HG02885 (cell line): ENCODE measurements around the gene MAPK4.
"Not testable (repeated sequence)": the region's sequence is repeated elsewhere in the genome, so short reads cannot be mapped to it uniquely, and the experiment has no call there.

ENCODE experiments used
- ATAC-seq: cut with Tn5 transposase; IDR thresholded peaks from one replicate; pipeline ENCODE4 v1.9.1; 2021; ENCODE audit warnings: mild to moderate bottlenecking; ENCODE audit not compliant: unreplicated experiment, poor library complexity

Gene MAPK4

DNA sequence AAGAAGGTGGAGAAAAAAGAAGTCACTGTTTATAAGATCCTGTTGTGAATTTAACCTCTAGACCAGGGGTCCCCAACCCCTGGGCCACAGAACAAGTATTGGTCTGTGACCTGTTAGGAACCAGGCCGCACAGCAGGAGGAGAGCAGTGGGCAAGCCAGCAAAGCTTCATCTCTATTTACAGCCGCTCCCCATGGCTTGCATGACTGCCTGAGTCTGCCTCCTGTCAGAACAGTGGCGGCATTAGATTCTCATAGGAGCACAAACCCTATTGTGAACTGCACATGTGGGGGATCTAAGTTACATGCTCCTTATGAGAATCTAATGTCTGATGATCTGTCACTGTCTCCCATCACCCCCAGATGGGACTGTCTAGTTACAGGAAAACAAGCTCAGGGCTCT lies 13.3 kb downstream of the MAPK4 start:
- ATAC-seq = not testable (repeated sequence)

DNA sequence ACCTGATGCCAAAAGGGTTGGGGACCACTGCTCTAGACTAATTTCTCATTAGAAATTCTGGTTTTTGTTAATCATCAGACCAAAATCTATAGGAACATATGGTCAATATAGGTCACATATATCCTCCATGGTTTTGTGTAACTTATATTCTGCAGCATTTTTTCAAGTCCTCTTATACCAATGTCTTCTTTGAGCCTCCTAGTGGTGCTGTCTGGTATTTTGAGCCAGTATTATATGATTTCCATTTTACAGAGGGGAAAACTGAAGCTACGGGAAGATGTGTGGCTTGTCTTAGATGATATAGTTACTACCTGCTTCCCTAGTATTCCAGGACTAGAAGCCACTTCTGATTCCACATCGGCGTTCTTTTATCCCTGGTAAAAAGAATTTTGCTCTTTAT lies 13.8 kb downstream of the MAPK4 start:
- ATAC-seq = no peak

DNA sequence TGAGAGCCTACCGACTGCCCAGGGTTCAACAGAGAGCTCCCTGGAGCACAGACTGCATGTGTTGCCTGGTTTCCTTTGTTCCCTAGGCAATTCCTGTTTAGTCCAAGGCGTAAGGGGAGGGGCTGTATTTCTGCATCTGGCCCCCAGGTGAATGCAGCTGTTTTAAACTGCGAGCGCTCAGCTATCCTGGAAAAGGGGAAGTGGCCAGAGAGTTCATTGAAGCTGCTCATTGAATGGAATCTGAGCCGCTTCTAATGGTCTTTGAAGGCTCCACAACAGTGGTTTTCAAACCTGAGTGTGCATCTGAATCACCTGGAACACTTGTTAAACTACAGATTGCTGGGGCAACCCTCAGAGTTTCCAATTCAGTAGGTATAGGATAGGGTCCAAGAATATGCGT lies 18.1 kb downstream of the MAPK4 start:
- ATAC-seq = no peak

DNA sequence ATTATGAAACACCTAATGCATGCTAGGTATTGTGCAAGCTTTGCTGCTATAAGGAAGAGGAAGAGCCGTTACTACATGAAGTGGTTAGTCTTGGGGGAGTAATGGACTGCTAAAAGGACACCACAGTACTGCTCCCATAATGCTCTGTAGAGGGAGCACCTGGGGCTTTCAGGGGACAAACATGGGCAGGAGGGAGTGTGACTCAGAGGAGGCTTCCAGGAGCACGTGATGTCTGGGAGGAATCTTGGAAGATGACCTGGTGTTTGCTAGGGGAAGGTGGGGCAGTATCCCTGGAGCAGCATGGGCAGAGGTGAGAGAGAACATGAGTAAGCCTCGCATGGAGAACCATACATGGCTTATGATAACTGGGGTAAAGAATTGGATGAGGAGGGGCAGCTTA lies 18.8 kb downstream of the MAPK4 start:
- ATAC-seq = no peak

DNA sequence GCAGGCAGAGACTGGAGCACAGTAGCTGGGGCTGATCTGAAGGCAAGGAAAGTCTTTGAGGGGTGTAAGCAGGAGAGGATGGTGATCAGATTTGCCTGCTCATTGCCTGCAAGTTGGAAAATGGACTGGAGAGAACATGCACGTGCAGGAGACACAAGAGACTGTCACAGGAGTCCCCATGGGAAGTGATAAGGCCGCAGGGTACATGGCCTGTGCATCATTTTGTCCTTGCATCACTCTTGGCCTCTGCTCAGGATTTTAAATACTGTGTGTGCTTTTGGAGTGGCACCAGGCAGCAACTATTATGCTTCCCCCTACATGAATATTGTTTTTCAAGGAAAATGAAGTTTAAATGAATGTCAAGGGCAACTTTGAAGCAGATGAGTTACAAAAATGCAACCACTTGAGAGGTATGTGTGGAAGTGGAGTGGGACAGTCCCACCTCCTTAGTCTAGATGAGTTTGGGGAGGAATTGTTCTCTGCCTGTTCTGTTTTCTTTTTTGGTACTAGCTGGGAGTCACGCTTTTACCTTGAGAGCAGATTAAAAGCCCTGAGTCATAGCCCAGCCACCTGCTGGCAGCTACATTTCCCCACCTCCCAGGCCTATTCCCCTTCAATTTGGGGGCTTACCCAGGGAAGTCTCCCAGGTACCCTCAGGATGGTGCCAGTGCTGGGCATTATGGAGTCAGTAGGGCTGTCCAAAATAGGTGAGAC lies 19.3 kb downstream of the MAPK4 start:
- no peak for ATAC-seq

DNA sequence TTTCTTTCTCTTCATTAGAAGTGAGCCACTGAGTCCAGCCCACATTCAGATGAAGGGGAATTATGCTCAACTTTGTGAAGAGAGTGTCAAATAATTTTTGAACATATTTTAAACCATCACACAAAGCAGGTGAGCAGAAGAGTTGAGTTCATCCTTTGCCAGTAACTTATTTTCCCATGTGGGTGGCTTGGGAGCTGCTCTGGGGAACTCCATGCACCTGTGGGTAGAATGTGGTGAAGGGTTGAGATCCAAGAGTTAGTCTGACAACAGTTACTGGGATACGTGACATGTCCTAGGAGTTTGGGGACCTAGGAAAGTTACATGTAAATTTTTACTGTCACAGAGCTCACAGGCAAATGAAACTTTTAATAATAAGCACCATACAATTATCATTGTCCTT lies 21.6 kb downstream of the MAPK4 start:
- ATAC-seq = no peak

DNA sequence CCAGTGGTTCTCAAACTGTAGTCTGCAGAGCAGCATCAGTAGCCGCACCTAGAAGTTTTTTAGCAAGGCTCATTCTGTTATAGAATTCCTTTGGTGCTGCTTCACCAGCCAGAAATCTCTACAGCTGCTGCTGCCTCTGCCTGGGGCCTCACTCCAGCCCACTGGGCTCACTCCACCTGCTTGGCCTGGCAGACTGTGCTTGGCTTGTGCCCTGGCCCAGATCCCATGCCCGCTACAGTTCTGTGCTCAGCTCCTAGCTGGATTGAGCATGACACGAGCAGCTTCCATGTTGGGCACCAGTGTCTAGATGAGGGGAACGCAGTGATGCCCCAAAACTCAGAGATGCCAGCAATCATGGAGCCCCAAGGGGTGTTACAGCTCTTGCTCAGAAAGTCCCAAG lies 22.6 kb downstream of the MAPK4 start:
- ATAC-seq = no peak

DNA sequence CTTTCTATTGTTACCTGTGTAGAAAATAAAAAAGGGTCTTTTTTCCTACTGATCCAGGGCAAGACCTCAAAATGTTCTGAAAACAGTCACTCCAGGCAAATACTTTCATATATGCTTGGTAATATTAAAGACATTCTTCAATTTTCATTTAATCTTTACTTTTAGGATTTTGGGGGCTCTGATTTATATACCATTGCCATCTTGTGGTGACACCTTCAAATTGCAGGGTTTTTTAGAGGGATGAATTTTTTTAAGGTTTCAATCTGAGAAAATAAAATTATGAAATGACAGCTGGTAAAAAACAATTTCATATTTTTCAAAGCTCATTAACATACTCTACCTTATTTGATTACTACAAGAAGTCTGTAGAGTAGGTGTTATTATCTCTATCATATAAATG lies 26.8 kb downstream of the MAPK4 start:
- ATAC-seq = no peak

DNA sequence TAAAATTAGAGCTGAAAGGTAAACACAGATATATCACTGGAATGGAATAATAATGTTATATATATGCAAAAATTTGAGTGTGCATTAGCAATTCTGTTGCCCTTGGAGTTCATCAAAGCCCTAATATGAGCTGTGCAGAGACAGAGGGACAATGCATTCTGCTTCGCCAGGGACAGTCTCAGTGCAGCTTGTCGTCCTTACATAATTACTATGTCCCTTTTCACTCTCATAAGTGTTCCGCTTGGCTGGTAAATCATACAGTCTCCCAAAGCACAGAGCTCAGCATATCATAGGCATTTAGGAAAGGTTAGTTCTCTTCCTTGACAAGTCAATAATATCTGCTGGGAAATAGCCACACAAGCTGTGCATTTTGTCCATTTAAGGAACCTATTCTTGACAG lies 30.7 kb downstream of the MAPK4 start:
- no peak for ATAC-seq

DNA sequence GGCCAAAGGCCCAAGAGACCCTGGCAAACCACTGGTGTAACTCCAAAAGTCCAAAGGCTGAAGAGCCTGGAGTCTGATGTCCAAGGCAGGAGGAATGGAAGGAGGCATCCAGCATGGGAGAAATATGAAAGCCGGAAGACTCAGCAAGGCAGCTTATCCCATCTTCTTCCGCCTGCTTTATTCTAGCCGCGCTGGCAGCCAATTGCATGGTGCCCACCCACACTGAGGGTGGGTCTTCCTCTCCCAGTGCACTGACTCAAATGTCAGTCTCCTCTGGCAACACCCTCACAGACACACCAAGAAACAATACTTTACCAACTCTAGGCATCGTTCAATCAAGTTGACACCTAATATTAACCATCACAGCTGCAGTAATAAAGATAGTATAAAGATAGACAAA lies 34.1 kb downstream of the MAPK4 start:
- ATAC-seq = no peak

DNA sequence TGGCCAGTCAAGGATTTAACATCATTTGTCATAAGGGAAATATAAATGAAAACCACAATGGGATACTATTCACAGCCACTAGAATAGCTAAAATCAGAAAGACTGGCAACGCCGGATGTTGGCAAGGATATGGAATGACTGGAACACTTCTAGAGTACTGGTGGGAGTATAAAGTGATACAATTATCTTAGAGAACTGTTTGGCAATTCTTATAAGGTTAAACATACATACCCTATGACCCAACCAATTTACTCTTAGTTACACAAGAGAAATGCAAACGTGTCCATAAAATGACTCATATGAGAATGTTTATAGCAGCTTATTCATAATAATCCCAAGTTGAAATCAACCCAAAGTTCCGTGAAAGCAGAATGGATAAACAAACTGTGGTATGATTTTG lies 35.1 kb downstream of the MAPK4 start:
- no peak for ATAC-seq

DNA sequence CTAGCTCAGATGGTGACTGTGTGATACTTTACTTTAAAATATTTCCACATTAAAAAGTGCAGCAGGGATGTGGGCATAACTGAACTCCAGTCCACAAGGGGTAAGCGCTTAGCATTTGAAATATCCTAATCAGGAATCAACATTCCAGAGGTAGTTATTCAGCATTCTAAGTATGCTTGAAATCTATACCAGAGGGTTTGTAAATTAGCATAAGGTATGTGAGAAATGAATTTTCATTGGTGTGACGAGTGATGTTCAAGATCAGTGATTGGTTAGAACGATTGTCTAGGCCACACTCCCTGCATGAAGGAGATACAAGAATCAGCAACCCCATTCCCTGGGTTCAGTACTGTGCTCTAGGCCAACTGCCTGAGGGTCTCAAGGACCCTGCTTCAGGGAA lies 42.6 kb downstream of the MAPK4 start:
- ATAC-seq = no peak

DNA sequence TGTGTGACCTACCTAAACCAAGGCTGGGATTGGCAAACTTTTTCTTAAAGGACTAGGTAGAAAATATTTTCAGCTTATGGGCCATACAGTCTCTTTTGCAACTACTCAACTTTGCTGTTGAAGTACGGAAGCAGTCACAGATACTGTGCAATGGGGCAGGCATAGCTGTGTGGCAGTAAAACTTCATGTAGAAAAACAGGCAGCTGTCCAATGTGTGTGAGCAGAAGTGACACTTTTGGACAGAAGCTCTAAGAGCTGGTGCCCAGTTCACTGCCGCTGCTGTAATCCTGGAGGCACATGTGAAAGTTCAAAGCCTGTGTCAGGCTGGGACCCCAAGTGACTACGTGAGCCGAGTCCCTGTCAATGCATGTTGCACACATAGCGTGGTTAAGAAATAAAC lies 46.7 kb downstream of the MAPK4 start:
- ATAC-seq = no peak

DNA sequence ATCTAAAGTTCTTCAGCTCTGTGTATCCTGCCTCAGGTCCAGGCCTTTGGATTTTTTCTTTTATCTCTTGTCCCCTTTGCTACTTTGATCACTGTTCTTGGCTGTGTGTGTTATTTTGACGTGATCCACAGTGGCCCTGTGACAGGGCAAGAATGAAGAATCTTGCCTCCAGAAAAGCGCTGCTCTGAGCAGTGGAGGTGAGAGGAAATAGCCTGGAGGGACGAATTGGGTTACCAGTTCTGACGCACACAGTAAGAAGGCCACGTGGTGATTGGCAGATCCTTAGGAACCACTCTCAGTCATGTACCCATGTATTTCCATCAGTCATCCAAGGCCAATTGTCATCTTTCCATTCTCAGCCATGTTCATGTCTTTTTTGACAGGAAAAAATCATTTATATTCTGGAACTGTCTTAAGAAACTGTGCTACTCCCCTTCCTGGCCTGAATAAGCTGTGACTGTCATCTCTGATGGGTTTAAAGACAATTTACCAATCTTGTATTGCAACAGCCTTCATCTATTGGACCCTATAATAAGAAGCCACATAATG lies 47.6 kb downstream of the MAPK4 start:
- ATAC-seq = no peak

DNA sequence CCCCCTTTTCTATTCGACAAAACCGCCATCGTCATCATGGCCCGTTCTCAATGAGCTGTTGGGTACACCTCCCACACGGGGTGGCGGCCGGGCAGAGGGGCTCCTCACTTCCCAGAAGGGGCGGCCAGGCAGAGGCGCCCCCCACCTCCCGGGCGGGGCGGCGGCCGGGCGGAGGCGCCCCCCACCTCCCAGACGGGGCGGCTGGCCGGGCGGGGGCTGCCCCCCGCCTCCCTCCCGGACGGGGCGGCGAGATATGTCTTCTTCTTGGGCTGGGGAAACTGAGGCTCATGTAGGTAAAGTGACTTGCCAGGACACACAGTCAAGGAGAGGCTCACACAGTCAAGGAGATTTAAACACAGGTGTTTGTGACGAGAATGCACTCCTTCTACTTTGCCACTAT lies 49.3 kb downstream of the MAPK4 start:
- not testable (repeated sequence) for ATAC-seq

DNA sequence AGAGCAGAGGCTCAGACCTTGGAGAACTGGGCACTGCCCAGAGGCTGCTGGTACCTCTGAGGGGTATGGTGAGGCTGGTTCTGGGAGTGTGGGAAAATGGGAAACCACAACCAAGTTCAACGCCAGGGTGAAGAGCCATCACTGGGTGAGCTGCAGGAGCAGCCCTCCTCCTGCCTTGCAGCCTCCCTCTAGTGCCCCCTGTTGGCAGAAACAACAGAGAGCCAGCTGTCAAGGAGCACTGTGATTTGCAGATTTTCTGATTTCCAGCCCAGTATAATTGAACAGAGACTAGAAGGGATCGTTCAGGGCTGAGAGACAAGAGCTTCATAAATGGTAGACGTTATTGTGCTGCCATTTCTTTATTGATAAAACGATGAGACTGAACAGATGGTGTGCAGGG lies 50.5 kb downstream of the MAPK4 start:
- ATAC-seq = no peak

DNA sequence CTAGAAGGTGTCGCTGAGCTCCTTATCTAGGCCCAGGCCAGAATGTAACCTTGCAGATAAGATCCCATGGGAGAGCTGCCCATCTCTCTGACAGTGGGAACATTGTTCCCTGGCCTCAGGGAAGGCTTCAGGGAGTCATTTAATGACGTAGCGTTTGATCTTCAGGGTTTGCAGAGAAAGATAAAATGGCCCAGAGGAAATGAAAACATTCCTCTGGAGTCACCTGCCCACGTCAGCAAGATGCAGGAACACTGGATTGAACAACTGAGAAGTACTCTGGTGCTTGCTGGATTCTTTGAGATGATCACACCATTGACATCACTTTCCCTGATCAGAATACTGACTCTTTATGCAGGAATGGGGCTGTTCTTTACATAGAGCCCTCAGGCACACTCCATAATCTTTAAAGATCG lies 51.6 kb downstream of the MAPK4 start:
- no peak for ATAC-seq

DNA sequence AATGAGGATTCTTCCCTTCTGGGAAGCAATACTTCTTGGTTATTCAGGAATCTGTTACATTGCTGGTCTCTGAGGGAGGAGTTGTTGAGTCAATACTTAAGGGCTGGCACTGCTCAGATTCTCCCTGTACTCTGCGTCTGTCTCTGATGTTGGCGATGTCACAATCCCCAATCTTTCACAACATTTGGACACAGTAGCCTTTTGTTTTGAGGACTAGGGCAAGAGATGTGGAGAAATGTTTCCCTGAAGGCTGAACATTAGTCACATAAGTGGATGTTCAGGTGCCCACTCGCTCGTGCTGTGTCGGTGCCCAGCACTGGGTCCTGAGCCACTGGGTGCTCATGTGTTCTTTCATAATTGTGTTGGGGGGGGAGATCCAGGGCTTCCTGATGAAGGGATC lies 55.0 kb downstream of the MAPK4 start:
- no peak for ATAC-seq

DNA sequence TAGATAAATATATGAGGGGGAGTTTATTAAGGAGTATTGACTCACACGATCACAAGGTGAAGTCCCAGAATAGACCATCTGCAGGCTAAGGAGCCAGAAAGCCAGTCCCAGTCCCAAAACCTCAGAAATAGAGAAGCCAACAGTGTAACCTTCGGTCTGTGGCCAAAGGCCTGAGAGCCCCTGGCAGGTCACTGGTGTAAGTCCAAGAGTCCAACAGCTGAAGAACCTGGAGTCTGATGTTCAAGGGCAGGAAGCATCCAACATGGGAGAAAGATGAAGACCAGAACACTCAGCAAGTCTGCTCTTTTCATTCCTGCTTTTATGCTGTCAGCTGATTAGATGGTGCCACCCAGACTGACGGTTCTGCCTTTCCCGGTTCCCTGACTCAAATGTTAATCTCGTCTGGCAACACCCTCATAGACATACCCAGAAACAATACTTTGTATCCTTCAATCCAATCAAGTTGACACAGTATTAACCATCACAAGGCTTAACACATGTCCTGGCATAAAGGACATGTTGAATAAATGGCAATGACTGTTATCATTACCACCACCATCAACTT lies 56.7 kb downstream of the MAPK4 start:
- ATAC-seq = no peak

DNA sequence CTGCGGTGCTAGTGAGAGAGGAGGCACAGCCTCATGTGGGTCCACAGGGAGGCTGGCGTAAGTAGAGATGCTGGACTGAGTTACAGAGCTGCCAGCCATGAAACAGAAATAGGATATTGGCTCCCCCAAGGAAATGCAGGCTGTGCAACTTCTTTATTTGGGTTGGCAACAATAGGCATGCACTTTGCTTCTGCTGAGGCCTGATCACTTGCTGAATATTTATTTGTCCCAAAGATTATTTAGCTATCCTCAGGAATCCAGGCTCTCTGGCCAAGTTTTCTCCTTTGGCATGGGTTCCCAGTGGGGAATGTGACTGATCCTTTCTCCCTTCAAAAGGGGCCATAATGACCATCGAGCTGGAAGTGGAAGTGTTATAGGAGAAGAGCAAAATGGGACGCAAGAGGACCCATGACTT lies 60.0 kb downstream of the MAPK4 start:
- ATAC-seq = no peak

DNA sequence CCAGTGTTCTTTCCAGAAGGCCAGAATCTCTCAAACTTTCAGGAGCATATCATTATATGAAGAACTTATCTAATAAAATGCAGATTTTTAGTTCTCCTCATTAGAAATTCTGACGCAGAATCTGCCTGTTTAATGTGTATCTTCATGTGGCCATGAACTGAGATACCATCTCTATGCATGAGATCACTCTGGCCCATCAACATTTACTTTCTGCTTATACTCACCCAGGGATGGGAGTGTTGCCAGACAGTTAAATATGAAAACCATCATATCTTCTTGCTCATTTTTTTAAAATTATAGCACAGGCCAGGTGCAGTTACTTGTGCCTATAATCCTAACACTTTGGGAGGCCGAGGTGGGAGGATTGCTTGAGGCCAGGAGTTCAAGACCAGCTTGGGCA lies 60.4 kb downstream of the MAPK4 start:
- no peak for ATAC-seq

DNA sequence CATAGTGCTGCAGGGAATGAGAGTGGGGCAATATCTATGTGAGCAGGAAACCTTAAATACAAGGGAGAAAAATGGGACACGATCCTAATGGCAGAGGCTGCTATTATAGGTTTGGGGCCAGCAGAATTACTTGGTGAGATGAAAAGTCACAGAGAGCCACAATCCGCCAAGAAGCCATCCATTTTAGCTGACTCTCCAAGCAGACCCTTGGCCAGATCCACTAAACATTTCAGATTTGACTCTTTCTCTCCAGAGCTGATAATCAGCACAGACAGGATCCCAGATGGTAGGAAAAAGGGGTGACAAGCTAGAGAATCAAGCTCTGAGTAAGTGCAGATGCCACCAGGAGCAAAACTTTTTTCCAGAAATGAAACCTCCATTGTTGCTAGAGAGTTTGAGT lies 61.5 kb downstream of the MAPK4 start:
- no peak for ATAC-seq
